Stimulated activated CD4-positive, alpha-beta T cell treated with anti-CD3 and anti-CD28 coated beads, Interleukin-15, amount 100 ng/mL, for 24 hours (primary cell): ENCODE data around the gene TRPC4.

Experiments
- DNase-seq: peaks from one replicate; pipeline ENCODE4 v3.0.0-alpha.2; 2020

TRPC4 gene

DNA sequence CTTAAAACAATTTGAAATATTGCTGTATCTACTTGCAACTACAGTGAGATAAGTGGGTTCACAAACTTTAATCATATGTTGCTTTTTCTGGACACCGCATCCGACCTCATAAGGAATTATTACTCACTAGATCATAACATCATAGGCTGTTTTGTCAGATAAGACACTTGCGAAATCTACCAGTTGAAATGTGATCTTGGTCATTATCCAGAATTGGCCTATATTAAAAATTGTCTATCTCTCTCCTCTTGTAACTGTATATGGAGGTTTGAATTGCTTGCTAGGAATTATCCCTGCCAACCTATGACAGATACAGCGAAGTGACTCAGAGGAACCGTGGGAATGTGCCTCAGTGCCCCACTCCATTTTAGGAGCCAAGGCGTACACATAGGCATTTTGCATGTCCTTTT is 154.0 kb downstream of the TRPC4 start:
- DNase-seq, result no peak

DNA sequence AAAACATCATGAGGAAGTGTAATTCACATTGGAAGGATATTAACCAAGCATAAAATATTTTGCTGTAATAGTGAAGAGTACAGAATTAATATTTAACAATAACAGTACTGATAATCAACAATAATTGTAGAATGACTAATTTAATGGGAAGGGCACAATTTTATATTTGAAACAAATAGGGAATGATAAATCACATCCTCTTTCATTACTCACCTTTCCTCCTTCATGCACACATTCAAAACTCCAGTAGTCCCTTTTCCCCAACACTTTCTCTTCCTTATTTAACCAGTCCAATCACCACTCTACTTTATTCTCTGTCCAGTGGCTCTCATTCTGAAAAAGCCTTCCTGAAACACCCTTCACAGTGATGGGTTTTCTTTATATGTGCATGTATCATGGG is 160.3 kb downstream of the TRPC4 start:
- no peak for DNase-seq

DNA sequence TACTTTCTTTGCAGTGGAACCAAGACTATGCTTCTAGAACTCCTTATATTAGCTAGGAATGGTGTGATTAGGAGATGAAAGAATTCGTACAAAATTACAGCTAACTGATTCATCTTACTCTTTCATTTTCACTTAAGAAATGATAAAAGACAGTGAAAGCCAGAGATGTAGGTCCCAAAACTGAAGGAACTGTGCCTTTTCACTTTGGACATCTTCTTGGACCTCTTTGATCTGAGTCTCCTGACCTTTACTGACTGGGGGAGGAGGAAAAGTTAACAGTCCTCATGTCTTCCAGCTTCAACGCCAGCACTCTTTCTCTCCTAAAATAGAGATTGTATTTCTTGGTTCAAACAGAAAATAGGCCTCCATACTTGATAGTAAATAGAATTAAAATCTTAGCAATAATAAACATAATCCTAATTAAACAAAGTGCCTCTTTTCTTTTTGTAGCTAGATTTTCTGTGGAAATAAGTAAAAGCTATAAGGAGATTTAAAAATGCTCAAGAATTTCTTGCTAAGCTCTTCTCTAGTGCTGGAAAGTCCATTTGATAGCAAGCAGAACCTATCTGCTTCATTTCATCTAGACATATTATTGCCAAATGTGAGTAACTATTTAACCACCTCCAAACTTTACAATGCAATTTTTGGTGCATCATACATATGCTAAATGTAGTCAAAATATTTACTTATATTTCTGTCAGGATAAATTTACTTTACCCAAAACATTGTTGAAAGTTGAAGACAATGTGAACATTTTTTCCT is 161.7 kb downstream of the TRPC4 start:
- no peak for DNase-seq

DNA sequence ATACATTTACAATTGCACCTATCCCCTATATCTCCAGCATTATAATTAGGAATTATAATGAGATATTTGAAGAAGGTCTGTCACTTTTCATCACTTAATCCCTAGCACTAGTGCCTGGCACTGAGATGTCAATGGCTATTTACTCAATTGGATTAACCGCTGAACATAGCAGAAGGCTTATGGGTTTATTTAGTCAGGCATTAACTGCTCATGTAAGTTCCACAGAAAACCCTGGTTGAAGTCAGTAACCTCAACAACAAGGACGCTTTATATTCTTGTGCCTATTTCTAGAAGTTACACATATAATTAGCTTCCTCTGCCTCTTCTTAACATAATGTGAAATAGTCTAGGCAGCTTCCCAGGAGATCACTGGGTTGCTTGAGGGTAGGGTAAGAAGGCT is 163.5 kb downstream of the TRPC4 start:
- DNase-seq, result no peak

DNA sequence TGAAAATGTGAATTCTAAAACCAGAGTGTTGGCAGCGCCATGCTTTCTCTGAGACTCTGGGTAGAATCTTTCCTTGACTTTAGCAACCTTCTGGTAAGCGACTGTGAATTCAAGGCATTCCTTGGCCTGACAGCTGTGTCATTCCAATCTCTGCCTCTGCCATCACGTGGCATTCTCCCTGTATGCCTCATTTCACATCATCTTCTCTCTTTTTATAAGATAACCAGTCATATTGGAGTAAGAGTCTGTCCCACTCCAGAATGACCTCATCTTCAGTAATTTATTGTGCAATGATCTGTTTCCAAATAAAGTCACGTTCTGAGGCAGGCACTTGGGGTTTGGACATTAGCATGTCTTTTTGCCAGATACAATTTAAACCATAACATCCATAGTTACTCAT is 167.6 kb downstream of the TRPC4 start:
- no peak for DNase-seq

DNA sequence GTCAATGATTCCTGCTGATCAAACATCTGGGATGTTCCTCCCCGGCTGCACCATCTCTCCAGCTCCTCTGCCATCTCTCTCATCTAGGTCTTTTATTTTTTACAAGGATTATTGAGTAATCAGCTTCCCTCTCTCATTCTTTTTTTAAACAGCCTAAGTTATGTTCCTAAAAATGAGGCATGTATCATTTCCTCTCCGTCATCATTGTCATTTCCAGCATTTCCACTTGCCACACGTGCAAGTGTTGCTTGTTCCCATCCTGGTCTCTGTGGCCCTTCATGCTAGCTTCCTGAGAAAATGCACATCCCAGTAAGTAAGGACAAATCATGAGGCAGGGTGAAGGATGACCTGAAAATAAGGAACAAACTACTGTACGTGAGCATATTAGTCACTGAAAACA is 168.3 kb downstream of the TRPC4 start:
- no peak for DNase-seq

DNA sequence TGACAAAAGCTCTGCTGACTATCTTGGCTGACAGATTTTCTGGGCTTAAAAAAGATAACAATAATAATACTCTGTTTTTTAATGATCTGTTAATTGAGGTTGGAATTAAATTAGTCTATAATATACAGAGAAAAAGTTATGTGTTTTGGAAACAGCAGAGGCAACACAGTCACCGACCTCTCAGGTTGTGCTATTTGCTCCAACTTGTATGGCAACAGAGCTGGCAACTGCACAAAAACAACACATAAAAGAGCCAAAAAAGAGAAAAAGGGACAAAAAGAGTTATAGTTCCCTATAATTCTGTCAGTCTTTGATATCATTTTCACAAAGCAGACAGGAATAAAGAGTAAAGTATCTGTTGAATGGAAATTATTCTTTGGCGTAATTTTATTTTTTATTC is 168.7 kb downstream of the TRPC4 start:
- DNase-seq, result no peak

DNA sequence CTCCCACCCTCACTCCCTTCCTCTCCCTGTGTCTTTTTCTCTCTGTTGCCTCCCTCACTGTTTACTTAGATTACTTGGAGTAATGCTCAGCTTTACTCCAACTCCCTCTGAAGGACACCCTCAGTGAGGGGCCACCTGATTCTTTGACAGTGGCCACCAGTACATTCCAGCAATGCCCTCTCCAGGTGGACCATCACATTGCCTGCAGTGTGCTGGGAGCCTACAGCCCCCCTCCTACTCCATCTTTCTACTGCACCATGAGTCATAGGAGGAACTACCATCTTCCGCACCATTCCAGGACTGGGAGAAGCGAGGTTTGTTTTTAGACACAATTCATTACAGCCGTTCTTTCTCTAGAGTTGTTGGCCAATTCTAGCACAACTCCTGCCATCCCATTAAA is 174.4 kb downstream of the TRPC4 start:
- no peak for DNase-seq

DNA sequence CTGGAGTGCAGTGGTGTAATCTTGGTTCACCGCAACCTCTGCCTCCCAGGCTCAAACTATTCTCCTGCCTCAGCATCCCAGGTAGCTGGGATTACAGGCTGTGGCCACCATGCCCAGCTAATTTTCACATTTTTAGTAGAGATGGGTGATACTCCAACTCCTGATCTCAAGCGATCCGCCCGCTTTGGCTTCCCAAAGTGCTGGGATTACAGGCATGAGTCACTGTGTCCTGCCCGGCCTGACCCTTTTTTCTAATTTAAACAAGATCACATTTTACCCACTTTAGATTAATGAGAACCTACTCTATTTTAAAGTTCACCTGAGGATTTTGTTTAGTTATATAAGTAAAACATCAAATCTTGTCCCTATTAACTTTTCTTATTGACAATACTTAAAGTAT is 179.2 kb downstream of the TRPC4 start:
- no peak for DNase-seq

DNA sequence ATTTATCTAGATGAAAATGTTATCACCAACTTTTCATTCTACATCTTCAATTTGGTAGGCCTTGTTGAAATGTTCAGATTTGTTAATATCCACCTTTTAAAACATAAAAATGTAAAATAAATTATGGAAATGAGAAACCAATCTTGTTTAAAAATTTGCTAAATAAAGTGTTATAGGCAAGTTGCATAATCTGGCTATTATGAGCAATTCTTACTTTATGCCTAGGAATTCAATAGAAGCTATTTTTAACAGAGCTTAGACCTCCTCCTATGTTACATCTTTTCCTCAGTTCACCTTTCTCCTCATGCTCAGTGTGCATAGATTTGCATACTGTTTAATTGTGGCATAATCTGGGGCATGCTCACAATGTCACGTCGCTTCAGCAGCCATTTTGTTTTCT is 183.1 kb downstream of the TRPC4 start:
- DNase-seq, result no peak

DNA sequence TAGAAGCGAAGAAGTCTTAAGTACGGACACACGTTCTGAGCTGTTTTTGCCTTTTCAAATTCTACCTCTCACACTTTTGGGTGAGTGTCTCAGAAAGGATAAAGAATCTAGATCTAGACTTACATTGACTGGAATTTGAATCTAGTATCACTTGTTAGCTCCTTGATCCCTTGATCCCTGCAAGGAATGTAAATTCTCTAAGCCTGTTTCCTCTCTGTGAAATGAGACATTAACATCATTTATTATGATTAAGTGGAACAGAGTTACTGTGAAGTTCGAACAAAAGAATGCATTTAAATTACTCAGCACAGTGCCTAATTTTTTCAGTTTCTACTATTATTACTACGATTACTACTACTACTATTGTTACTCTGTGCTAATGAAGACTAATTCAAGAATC is 184.4 kb downstream of the TRPC4 start:
- DNase-seq, result no peak

DNA sequence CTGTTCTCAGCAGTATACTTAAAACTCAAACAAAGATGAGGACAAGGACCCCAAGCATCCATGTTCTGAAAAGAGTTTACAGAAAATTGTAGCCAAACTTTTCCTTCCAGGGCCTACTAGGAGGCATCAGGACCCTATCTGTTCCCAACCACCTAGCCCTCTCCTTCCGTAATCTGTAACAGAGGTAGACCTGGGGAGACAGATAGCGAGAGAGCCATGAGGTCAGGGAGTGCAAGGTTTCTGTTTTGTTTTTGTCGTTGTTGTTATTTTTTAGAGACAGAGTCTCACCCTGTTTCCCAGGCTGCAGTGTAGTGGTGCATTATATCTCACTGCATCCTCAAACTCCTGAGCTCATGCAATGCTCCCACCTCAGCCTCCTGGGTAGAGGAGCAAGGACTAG is 187.1 kb downstream of the TRPC4 start:
- DNase-seq, result no peak

DNA sequence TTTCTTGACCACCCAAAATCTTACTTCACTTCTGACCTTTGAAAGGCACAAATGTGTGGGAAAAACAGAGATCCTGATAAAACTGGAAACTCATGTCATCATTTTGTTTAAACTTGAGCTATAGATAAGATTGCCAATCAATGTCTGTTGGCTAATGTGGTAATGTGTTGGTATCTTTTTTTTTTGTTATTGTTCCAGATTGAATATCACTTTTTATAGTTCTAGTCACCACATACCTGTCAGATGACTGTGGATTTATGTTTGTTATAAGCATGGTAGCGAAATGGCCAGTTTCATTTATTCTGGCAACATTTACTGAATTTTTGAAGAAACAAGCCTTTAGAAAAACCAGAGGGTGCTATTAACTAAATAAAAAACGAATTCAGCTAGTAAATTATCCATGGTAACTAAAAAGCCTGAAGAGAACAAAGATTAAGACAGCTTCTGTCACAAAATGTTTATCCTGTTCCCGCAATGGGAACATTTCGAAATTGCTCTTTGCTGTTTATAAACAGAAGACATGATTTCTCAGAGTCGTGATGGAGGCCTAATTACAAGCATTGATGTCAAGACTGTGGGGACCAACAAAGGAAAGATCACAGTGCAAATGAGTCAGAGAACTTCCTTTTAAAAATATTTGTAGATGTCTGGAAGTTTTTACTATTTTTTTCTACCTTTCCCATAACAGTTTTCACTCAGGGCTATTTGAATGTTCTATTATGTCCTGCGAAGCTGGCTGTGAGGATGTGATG is 188.1 kb downstream of the TRPC4 start:
- DNase-seq, result no peak

DNA sequence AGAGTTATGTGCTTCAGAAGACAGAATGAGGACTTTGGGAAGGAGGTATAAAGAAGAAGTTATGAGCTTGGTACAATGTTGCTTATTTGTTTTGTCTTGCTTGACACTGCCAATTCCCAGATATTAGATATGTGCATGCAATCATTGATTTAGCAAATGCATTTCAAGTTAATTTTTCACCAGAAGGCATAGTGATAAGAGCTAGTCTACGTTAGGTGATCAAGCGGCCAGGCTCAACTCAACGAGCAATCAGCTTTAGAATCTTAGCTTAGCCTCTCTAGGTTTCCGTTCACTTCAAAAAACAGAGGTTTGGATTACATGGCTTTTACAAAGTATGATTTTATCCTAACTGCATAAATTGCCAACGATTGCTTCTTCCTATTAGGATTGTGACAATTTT is 189.4 kb downstream of the TRPC4 start:
- no peak for DNase-seq

DNA sequence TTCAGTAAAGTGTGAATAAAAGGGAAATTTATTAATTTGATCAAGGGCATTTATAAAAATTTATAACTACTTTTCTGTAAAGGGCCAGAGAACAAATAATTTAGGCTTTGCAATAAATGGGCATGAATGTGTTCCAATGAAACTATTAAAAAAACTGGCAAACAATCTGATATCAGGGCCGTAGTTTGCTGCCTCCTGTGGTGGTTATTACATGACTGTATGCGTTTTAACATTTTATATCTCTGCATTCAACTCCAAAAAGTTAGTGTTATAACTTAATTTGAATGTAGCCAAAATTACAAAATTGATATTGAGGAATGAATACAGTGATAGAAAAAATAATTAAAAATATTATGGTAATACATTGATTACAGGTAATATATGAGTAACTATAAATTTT is 190.5 kb downstream of the TRPC4 start:
- no peak for DNase-seq

DNA sequence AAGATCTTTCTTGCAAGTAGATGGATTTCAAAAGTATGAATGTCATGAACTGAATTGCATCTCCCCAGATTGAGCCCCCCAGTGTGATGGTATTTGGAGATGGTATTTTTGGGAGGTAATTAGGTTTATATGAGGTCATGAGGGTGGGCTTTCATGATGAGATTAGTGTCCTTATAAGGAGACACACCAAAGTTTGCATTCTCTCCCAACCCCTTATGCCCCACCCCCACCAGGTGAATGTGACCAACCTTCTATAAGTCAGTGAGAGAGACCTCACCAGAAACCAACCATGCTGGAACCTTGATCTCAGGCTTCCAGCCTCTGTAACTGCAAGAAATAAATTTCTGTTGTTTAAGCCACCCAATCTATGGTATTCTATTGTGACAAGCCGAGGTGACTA is 199.7 kb downstream of the TRPC4 start:
- DNase-seq, result no peak

DNA sequence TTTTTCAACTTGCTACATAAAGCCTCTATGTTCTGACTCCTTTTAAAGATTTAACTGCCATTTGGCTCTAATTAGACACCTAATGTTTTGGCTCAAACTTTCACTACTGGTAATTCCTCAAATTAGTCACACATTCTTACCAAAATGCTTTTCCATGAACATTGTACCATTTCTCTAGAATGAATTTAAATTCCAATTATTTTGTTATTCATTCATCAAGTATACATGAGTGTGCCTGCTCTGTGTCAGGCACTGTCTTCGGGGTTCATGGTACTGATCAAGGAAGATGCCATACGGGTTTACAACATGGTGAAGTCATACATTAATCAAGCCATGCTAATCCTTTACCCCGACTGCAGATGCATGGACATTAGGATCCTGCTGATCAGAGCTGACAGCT is 201.9 kb downstream of the TRPC4 start:
- no peak for DNase-seq

DNA sequence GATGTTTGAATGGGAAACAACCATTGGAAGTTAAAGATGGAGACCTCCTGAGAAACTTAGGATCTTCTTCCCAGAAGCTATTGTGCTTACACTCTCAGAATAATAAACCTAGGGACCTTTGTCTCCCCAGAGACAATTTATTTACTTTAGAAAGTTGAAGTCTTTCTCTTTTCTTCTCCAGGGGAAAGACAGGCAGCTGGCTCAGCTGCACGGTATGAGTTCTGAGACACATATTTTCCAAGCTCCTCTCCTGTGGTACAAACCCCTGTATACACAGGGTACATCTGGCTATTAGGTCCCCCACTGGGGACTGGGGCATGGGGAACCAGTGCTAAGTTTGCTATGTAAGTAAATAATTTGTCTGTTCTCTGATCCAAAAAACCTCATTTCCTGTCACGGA is 203.5 kb downstream of the TRPC4 start:
- no peak for DNase-seq

DNA sequence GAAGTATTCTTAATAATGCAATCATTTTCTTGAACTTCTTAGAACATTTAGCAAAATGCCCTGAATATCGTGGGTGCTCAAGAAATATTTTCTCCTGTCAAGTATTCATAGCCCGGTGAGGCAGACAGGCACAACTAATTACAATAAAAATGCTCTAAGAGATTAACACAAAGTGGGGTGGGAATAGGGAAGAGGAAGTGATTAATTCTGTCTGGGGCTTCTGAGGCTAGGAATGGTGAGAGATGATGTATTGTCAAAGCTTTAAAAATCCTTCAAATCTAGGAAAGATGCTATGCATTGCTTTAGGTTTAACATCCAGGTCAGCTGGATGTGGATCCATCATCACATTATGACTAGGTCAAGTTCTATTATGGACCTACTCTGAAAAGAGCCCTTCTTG is 204.2 kb downstream of the TRPC4 start:
- DNase-seq, result no peak

DNA sequence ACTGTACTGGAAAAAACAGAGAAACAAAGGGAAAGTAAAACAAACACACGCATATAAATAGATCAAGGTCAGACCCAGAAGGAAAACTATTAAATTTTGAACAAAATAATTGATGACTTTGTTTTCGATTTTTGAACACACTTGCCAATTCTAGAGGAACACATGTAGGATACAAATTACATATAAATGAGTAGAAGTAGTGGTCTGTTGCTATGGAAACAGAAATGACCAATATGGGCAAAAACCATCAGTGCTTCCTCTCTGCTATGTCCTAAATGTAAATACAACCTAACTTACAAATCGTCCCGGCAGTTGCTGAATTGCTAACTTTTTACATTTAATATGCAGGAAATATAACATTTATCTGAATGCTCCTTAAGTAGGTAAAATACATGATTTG is 205.8 kb downstream of the TRPC4 start:
- DNase-seq, result no peak

DNA sequence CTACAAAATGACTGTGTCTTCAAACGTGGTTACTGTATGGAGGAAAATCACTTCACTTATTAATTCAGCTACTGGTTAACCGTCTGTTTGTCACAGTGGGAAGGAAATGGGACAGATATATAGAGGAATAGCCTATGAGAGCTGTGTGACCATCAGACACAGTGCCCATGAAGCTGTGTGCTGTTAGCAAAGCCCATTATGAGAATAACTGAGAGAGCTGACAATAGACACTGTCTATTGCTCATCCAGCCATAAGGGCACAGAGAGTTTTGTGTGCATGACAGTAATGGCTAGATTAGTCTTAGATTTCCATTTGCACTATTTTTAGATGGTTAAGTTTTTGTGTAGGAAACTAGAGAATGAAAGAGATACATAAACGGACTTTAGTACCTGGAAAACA is 206.9 kb downstream of the TRPC4 start:
- DNase-seq, result no peak

DNA sequence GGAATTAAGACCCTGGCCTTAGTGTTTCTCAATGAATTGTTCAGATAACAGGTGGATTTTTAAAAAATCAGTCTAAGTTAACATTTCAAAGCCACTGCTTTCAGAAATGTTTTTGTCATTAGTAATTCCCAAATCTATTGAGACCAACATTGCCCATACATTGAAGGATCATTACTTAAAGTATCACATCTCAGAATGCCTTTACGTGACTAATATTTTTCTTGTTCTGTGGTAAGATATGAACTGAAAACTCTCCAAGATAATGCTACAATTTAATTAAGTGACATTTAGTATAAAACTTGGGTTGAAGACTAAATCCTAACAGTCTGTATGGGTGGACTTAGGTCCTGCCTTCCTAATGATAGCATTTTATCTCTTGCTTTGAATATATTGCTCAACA is 211.6 kb downstream of the TRPC4 start:
- DNase-seq, result no peak

DNA sequence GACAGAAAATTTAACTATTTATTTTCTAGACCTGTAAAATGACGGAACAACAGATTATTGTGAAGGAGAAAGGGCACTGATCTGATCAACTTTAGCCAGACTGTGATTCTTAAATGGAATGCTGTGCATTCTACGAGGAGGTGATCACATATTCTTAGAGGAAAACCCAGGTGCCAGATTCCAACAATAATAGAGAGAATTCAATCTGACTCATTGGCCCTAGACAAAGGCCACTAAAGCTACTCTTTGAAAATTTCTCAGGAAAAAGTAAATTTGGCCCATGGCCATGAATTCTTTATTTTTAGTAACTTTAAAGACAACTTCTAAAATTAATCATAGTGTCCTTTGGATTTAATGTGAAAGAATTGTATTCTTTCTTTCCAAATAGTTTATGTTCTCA is 212.4 kb downstream of the TRPC4 start:
- no peak for DNase-seq

DNA sequence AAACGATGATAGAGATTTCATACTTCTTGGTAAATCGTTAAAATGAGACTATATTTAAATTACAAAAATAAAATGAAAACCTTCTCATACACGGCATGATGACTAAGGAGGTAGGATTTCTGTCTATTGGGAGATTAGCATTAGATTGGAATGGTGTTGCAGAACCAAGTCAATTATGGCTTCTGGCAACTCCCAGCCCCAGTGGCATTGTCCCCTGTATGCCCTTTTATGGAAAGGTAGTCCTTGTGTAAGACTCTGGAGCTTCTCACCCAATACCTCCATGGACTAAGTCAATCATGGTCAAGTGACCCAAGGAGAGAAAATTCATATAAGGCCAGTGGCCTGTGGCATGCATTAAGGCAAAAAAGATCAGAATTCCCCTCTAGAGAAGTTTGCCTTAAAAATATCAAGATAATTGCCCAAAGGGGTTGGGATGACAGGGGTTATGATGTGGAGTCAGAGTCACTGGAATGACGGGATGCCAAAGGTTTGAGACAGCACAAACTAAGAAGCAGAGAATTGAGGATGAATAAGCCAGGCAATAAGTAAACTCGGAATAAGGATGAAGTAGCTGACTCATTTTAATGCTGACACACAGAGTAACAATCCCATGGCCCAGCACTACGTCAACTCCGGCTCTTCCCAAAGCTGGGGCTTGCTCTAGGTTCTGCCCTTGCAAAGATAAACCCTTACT is 213.2 kb downstream of the TRPC4 start:
- DNase-seq, result no peak
